K562 (cell line): Measurements from ENCODE around the gene HRH1. TPM values are rescaled to one million over a fixed set of nuclear protein-coding genes. Genes with fewer than 3 reads are reported as not detected.

Experiments used
- ATAC-seq: fragments of 200-7000 bp; cut with Tn5 transposase; 3 replicates; pipeline ENCODE4 v1.9.1; 2020; ENCODE audit warnings: moderate library complexity
- BruUV-seq: library from RNA; stranded (reverse); fragments of 400-500 nt; replicated peaks from 2 replicates; lab custom pipeline; 2021; lab: Mats Ljungman, UMichigan
- CTCF ChIA-PET: fragments of 300-600 bp; formaldehyde crosslinking; extraction: SDS; loops from one replicate; lab custom pipeline; 2021; ENCODE audit warnings: low intra/inter-chr PET ratio; lab: Yijun Ruan, JAX
- POLR2A ChIA-PET: fragments of 300-600, 350-650 bp; sonication (Branson Sonifier 250); formaldehyde crosslinking; extraction: SDS; loops from one replicate; lab custom pipeline; 2021; ENCODE audit warnings: antibody characterized with exemption, inconsistent platforms; lab: Yijun Ruan, JAX
- DNase-seq, 4 experiments: peaks; one replicate each; pipeline versions ENCODE4 v3.0.0 to v3.0.0-alpha.2; 2011 to 2018; ENCODE audit warnings: low spot score in 3 of 4, mixed read lengths in 3 of 4; ENCODE audit errors: extremely low read depth in 1 of 4
- FAIRE-seq: peaks from 2 replicates; lab custom pipeline; 2011; peaks lifted over from hg19 to GRCh38; lab: Jason Lieb, UNC
- H2AFZ ChIP-seq: 2 replicates; pipeline ENCODE4 v1.6.0; 2011; ENCODE audit warnings: low read depth, low read length, control low read depth, inconsistent platforms
- H3K27ac ChIP-seq: fragments of 200-600 bp; 3 replicates; pipeline ENCODE4 v1.8.0; 2011; ENCODE audit warnings: low read depth, mild to moderate bottlenecking, control low read depth, inconsistent platforms, low read length, moderate library complexity, mixed read lengths; ENCODE audit errors: extremely low read depth
- H3K27me3 ChIP-seq, 2 experiments: fragments of 300-600 bp in 1 of 2; 2 replicates in 1 of 2; 3 replicates in 1 of 2; pipeline versions ENCODE4 v1.6.0 to v1.8.0; 2011; ENCODE audit warnings: inconsistent platforms in 2 of 2, low read length in 2 of 2, mild to moderate bottlenecking in 1 of 2, mixed read lengths in 1 of 2, moderate library complexity in 1 of 2; ENCODE audit not compliant: control insufficient read depth in 2 of 2, insufficient read depth in 2 of 2
- H3K36me3 ChIP-seq: fragments of 300-600 bp; 3 replicates; pipeline ENCODE4 v1.8.0; 2011; ENCODE audit warnings: mild to moderate bottlenecking, low read length, inconsistent platforms; ENCODE audit not compliant: control insufficient read depth, insufficient read depth
- H3K4me1 ChIP-seq, 2 experiments: fragments of 200-600 bp in 1 of 2; replicated peaks in 1 of 2; 2 replicates in 1 of 2; 3 replicates in 1 of 2; pipeline versions ENCODE4 v1.5.1 to v1.8.0; 2011; ENCODE audit warnings: inconsistent platforms in 2 of 2, low read length in 2 of 2, mild to moderate bottlenecking in 1 of 2, mixed read lengths in 1 of 2, moderate library complexity in 1 of 2; ENCODE audit not compliant: control insufficient read depth in 2 of 2, insufficient read depth in 2 of 2
- H3K4me2 ChIP-seq: 2 replicates; pipeline ENCODE4 v1.6.1; 2011; ENCODE audit warnings: low read length, control low read depth, inconsistent platforms, mixed read lengths; ENCODE audit not compliant: insufficient read depth
- H3K4me3 ChIP-seq: fragments of 200-600 bp; sonication (generic), shearing (Covaris generic); 2 replicates; pipeline ENCODE4 v1.5.1; 2016; ENCODE audit warnings: control low read depth, inconsistent platforms
- H3K79me2 ChIP-seq: fragments of 200-600 bp; 3 replicates; pipeline ENCODE4 v1.8.0; 2011; ENCODE audit warnings: low read length, inconsistent platforms; ENCODE audit not compliant: control insufficient read depth, insufficient read depth
- H3K9ac ChIP-seq, 2 experiments: 2 replicates each; pipeline versions ENCODE4 v1.6.0 to v1.6.1; 2011; ENCODE audit warnings: low read depth in 2 of 2, low read length in 2 of 2, control low read depth in 1 of 2, inconsistent platforms in 1 of 2, mild to moderate bottlenecking in 1 of 2, mixed read lengths in 1 of 2; ENCODE audit not compliant: insufficient read depth in 1 of 2
- H3K9me1 ChIP-seq: one replicate; pipeline ENCODE4 v1.6.0; 2011; ENCODE audit warnings: inconsistent platforms, mild to moderate bottlenecking, low read length, moderate library complexity; ENCODE audit not compliant: control insufficient read depth, insufficient read depth
- H3K9me3 ChIP-seq: replicated peaks from 2 replicates; pipeline ENCODE4 v1.5.1; 2011; ENCODE audit warnings: low read depth, low read length, inconsistent platforms; ENCODE audit not compliant: control insufficient read depth, insufficient read depth
- H4K20me1 ChIP-seq: replicated peaks from 2 replicates; pipeline ENCODE4 v1.6.1; 2011; ENCODE audit warnings: low read length, inconsistent platforms, mixed read lengths; ENCODE audit not compliant: control insufficient read depth, insufficient read depth
- ARID3B ChIP-seq: fragments of 250-450 bp; sonication (Bioruptor Pico); IDR thresholded peaks from 2 replicates; pipeline ENCODE4 v1.4.0; 2020; ENCODE audit warnings: borderline replicate concordance
- ETV1 ChIP-seq: fragments of 450-650 bp; conservative IDR thresholded peaks from 2 replicates; pipeline ENCODE4 v1.6.1; 2016; ENCODE audit warnings: missing genetic modification characterization, control low read depth, low read depth, missing compliant biosample characterization
- GABPB2 ChIP-seq: fragments of 250-450 bp; sonication (Bioruptor Pico); conservative IDR thresholded peaks from 2 replicates; pipeline ENCODE4 v1.5.1; 2021; ENCODE audit warnings: mild to moderate bottlenecking
- GTF2A2 ChIP-seq: IDR thresholded peaks from 2 replicates; pipeline ENCODE4 v1.6.1; 2016; ENCODE audit warnings: mild to moderate bottlenecking, missing genetic modification characterization, missing compliant biosample characterization
- KAT8 ChIP-seq: fragments of 450-650 bp; IDR thresholded peaks from 2 replicates; pipeline ENCODE4 v1.6.1; 2016; ENCODE audit warnings: low read depth, mild to moderate bottlenecking
- KDM4B ChIP-seq, 2 experiments: fragments of 450-650 bp in 1 of 2; sonication (generic) in 1 of 2; IDR thresholded peaks; 2 replicates each; pipeline ENCODE4 v1.6.1; 2016 to 2017; ENCODE audit warnings: borderline replicate concordance in 2 of 2, antibody characterized with exemption in 1 of 2, low read depth in 1 of 2, mild to moderate bottlenecking in 1 of 2
- KLF10 ChIP-seq: fragments of 250-450 bp; sonication (Bioruptor Pico); IDR thresholded peaks from 2 replicates; pipeline ENCODE4 v1.6.1; 2021; ENCODE audit warnings: matching md5 sums
- KLF13 ChIP-seq: fragments of 450-650 bp; IDR thresholded peaks from 2 replicates; pipeline ENCODE4 v1.6.1; 2016; ENCODE audit warnings: missing genetic modification characterization, low read depth, mild to moderate bottlenecking, missing compliant biosample characterization, moderate library complexity, borderline replicate concordance
- LEF1 ChIP-seq: fragments of 450-650 bp; IDR thresholded peaks from 2 replicates; pipeline ENCODE4 v1.6.1; 2016; ENCODE audit warnings: mild to moderate bottlenecking
- NUFIP1 ChIP-seq: fragments of 450-650 bp; IDR thresholded peaks from 2 replicates; pipeline ENCODE4 v1.6.1; 2018; ENCODE audit not compliant: partially characterized antibody
- POLR2G ChIP-seq: fragments of 200-400 bp; formaldehyde crosslinking; IDR thresholded peaks from 2 replicates; pipeline ENCODE4 v1.6.1; 2017; ENCODE audit warnings: low read depth, mild to moderate bottlenecking, antibody characterized with exemption, low read length, moderate library complexity
- RBBP5 ChIP-seq: fragments of 200-600 bp; sonication (generic); IDR thresholded peaks from 2 replicates; pipeline ENCODE4 v1.6.1; 2012; ENCODE audit warnings: borderline replicate concordance, mild to moderate bottlenecking, low read length, control low read depth, inconsistent platforms; ENCODE audit not compliant: insufficient read depth, poor library complexity, severe bottlenecking
- SAP30 ChIP-seq: fragments of 200-600 bp; sonication (generic); IDR thresholded peaks from 2 replicates; pipeline ENCODE4 v1.6.1; 2012; ENCODE audit warnings: borderline replicate concordance, low read depth, mild to moderate bottlenecking, moderate library complexity, low read length, control low read depth, inconsistent platforms; ENCODE audit not compliant: insufficient read depth, poor library complexity, severe bottlenecking
- SRSF3 ChIP-seq: fragments of 200-400 bp; formaldehyde crosslinking; IDR thresholded peaks from 2 replicates; pipeline ENCODE4 v1.6.1; 2016; ENCODE audit warnings: mild to moderate bottlenecking, low read length, moderate library complexity; ENCODE audit not compliant: insufficient read depth
- STAT5A ChIP-seq: IDR thresholded peaks from 2 replicates; pipeline ENCODE4 v1.6.1; 2012; ENCODE audit warnings: low read length, inconsistent platforms, borderline replicate concordance
- ZC3H8 ChIP-seq: fragments of 450-650 bp; IDR thresholded peaks from 2 replicates; pipeline ENCODE4 v1.6.1; 2017
- ZNF277 ChIP-seq: fragments of 250-450 bp; sonication (Bioruptor Pico); IDR thresholded peaks from 2 replicates; pipeline ENCODE4 v1.8.0; 2022; ENCODE audit warnings: inconsistent platforms, mild to moderate bottlenecking, moderate library complexity, borderline replicate concordance
- WGBS: fragments of 100-300 bp; shearing (Covaris generic); methylation state at CpG from one replicate; pipeline ENCODE4 v1.1.6; 2016; ENCODE audit warnings: low coverage, mixed read lengths; ENCODE audit not compliant: insufficient coverage; ENCODE audit errors: missing lambda C conversion rate; 5-methylcytosine and 5-hydroxymethylcytosine counted together
- in situ Hi-C: fragments of 300-500 bp; cut with MboI; formaldehyde crosslinking; loops from 4 replicates; pipeline ENCODE4 v1.15.0; 2018; ENCODE audit warnings: inconsistent platforms, mixed read lengths
- intact Hi-C: fragments of 100-400 bp; cut with micrococcal nuclease; formaldehyde crosslinking; loops from 2 replicates; pipeline ENCODE4 v1.14.2; 2022
- polyA plus RNA-seq, 8 experiments: library from polyadenylated mRNA; depleted of rRNA in 4 of 8; stranded (reverse) in 5 of 8; unstranded in 3 of 8; fragments of >200 nt; fragmentation: Nextera tagmentation in 2 of 8; fragmentation: Illumina TruSeq in 1 of 8; extraction: Ambion mirVana in 2 of 8; extraction: Trizol in 1 of 8; gene quantifications; 2 replicates each; pipeline versions ENCODE4 v1.2.1 to v1.2.3, GENCODE V29; 2011 to 2014; ENCODE audit warnings: inconsistent platforms in 1 of 8, missing spikeins in 1 of 8
- total RNA-seq, 7 experiments: library from RNA; depleted of rRNA in 6 of 7; stranded (reverse); fragments of >200 nt in 6 of 7; fragmentation: Illumina TruSeq in 2 of 7; extraction: Trizol in 2 of 7; gene quantifications; 2 replicates each; pipeline versions ENCODE4 v1.2.1 to v1.2.3, GENCODE V29; 2011 to 2021; ENCODE audit warnings: low replicate concordance in 1 of 7

Gene HRH1
- total and polyA plus RNA-seq, 9 of the 15 experiments (the other 6 are each of a cell fraction or from before 2014, with no cell fraction given) = 0.03 to 0.15 (median 0.06) TPM; not detected in 1

- Histone ChIP-seq H3K9me1 (no peaks in the 10 kb centered on the region), H3K79me2 (no peaks in the 10 kb centered on the region), H3K36me3 (no peaks in the 10 kb centered on the region), H3K4me2 (no peak overlapping the region), H3K27ac (no peak overlapping the region), H3K4me3 (no peak overlapping the region), H4K20me1 (no peaks in the 10 kb centered on the region; the same call in 1 of the 2 replicates), H3K4me1 (no peaks in the 10 kb centered on the region), H3K9ac (peak overlapping the region in 1 of 2 experiments; percentile 23; a peak in 1 of 4 replicates), H3K27me3 (peaks cover 0 to 21% of the 10 kb centered on the region in 2 experiments; a peak in 3 of 5 replicates), H2AFZ (no peak overlapping the region), H3K9me3 (no peaks in the 10 kb centered on the region)
- ChIA-PET POLR2A (no interaction called here), CTCF (no interaction called here)
- WGBS = 0% methylated on average over 10 of the region's 10 CpGs
- DNase-seq (peak in 1 of 4 experiments; percentile 3), ATAC-seq (no peak), FAIRE-seq (no peak)
- intact Hi-C loops = no loop called here
- no TSS peak for BruUV-seq
- TF ChIP-seq NUFIP1 (no peak), ZNF277 (CRISPR knock-in tag) (no peak), POLR2G (no peak), KAT8 (no peak), KLF13 (tag) (no peak), LEF1 (no peak), SRSF3 (no peak), ETV1 (tag) (no peak), KLF10 (no peak), RBBP5 (no peak), GTF2A2 (tag) (no peak), GABPB2 (CRISPR knock-in tag) (no peak), SAP30 (no peak), STAT5A (no peak), ARID3B (CRISPR knock-in tag) (no peak), KDM4B (IDR thresholded peaks at IDR 0.05; ENCODE audit: borderline replicate concordance in 2 of 2, low read depth in 1 of 2) (no peak), ZC3H8 (no peak)
- in situ Hi-C loops = no loop called here
Measured at GRCh38 chr3:11117591-11117990, 36.7 kb upstream of the HRH1 start.
